HCT116 (cell line): ENCODE data around the gene BCL11A.

Experiments
- CTCF ChIP-seq, 3 experiments: fragments of 200-600 bp in 1 of 3; sonication (generic) in 1 of 3; IDR thresholded peaks in 2 of 3; conservative IDR thresholded peaks in 1 of 3; 2 replicates each; pipeline ENCODE4 v1.5.1; 2012 to 2017; ENCODE audit warnings: low read depth in 2 of 3, low read length in 2 of 3, antibody characterized with exemption in 1 of 3, borderline replicate concordance in 1 of 3, control low read depth in 1 of 3, mild to moderate bottlenecking in 1 of 3, mixed read lengths in 1 of 3, mixed run types in 1 of 3, moderate library complexity in 1 of 3; ENCODE audit not compliant: insufficient read depth in 1 of 3
- RAD21 ChIP-seq: IDR thresholded peaks from 2 replicates; pipeline ENCODE4 v1.6.1; 2012; ENCODE audit warnings: low read depth, mild to moderate bottlenecking
- SRF ChIP-seq: IDR thresholded peaks from 2 replicates; pipeline ENCODE4 v1.6.1; 2012; ENCODE audit warnings: low read depth

- TF ChIP-seq CTCF (IDR thresholded peaks at IDR 0.05 in 2 of 3, conservative IDR thresholded peaks at IDR 0.05 in 1 of 3; ENCODE audit: borderline replicate concordance in 1 of 3, insufficient read depth in 1 of 3, low read depth in 2 of 3, low read length in 2 of 3) (no peak), SRF (no peak), RAD21 (no peak)
Measured at GRCh38 chr2:60533101-60534051, 20.1 kb downstream of the BCL11A start.
